Fibroblast of lung (primary cell): ENCODE data around the gene TAOK3.

Experiments
- CTCF ChIP-seq, 2 donors: IDR thresholded peaks in 1 of 2; conservative IDR thresholded peaks in 1 of 2; 1 replicate in 1 of 2; 2 replicates in 1 of 2; pipeline ENCODE4 v1.5.1; 2011 to 2012; ENCODE audit warnings: low read length in 2 of 2, control low read depth in 1 of 2, inconsistent platforms in 1 of 2, low read depth in 1 of 2, mild to moderate bottlenecking in 1 of 2
- EZH2 ChIP-seq: IDR thresholded peaks from 2 replicates; pipeline ENCODE4 v1.5.1; 2012; ENCODE audit warnings: low read length, control low read depth, mild to moderate bottlenecking; ENCODE audit errors: missing control alignments

GRCh38 chr12:118249547-118249946 lies 123.2 kb downstream of the TAOK3 start:
- no peak for TF ChIP-seq CTCF (conservative IDR thresholded peaks at IDR 0.05 in 1 of 2, IDR thresholded peaks at IDR 0.05 in 1 of 2; ENCODE audit: low read depth in 1 of 2, low read length in 2 of 2)
- no peak for TF ChIP-seq EZH2
